Cardiac muscle cell (in vitro differentiated cells and primary cell): ENCODE data around the gene MYO6. TPM values are rescaled to one million over a fixed set of nuclear protein-coding genes. Genes with fewer than 3 reads are reported as not detected.
A peak's percentile ranks its signal among the peaks of the same experiment; 100 is the strongest.

ENCODE experiments used
- DNase-seq, 2 donors: peaks; one replicate each; pipeline versions ENCODE4 v3.0.0 to v3.0.0-alpha.2; 2010 to 2017; ENCODE audit warnings: low read depth in 1 of 2, low spot score in 1 of 2
- H3K27ac ChIP-seq: fragments of 200-600 bp; sonication (generic); 2 replicates; pipeline ENCODE4 v1.5.1; 2016
- H3K27me3 ChIP-seq: fragments of 200-600 bp; sonication (generic); 2 replicates; pipeline ENCODE4 v1.6.0; 2016; ENCODE audit warnings: control low read depth
- H3K36me3 ChIP-seq: fragments of 200-600 bp; sonication (generic); 2 replicates; pipeline ENCODE4 v1.5.1; 2016; ENCODE audit warnings: control low read depth
- H3K4me1 ChIP-seq: fragments of 200-600 bp; sonication (generic); 2 replicates; pipeline ENCODE4 v1.8.1; 2017; ENCODE audit warnings: low read depth, mild to moderate bottlenecking, mixed run types
- H3K4me3 ChIP-seq: fragments of 200-600 bp; sonication (generic); 2 replicates; pipeline ENCODE4 v1.5.1; 2016; ENCODE audit warnings: mild to moderate bottlenecking
- H3K9me3 ChIP-seq: fragments of 200-600 bp; sonication (generic); 2 replicates; pipeline ENCODE4 v1.5.1; 2017; ENCODE audit warnings: low read depth, mild to moderate bottlenecking, control low read depth
- CTCF ChIP-seq: IDR thresholded peaks from 2 replicates; pipeline ENCODE4 v1.5.1; 2012; ENCODE audit warnings: low read depth, mild to moderate bottlenecking, low read length
- polyA plus RNA-seq: library from polyadenylated mRNA; unstranded; fragments of >200 nt; fragmentation: Nextera tagmentation; extraction: Ambion mirVana; gene quantifications from 2 replicates; pipeline ENCODE4 v1.2.1, GENCODE V29; 2016
- total RNA-seq: library from RNA; depleted of rRNA; stranded (reverse); fragments of >200 nt; gene quantifications from 2 replicates; pipeline ENCODE4 v1.2.3, GENCODE V29; 2016

Gene MYO6
- total and polyA plus RNA-seq, 2 experiments from 2014 or later, result 17.9 to 34.7 TPM

- Histone ChIP-seq H3K4me1 (peaks cover 27% of the 10 kb centered on the region), H3K27me3 (no peaks in the 10 kb centered on the region), H3K36me3 (no peaks in the 10 kb centered on the region), H3K9me3 (no peaks in the 10 kb centered on the region), H3K4me3 (no peak overlapping the region), H3K27ac (no peak overlapping the region)
- no peak for TF ChIP-seq CTCF
- no peak for DNase-seq
Observed at GRCh38 chr6:75937846-75938245, 188.8 kb downstream of the MYO6 start.

- TF ChIP-seq CTCF, result no peak
- H3K4me3 ChIP-seq, result no peak overlapping the region
Observed at GRCh38 chr6:75940564-75940963, 191.5 kb downstream of the MYO6 start.

GRCh38 chr6:75941509-75941908 lies 192.5 kb downstream of the MYO6 start:
- Histone ChIP-seq H3K27me3 (no peaks in the 10 kb centered on the region), H3K4me3 (no peak overlapping the region), H3K4me1 (peaks cover 20% of the 10 kb centered on the region), H3K27ac (peak overlapping the region; percentile 81), H3K9me3 (no peaks in the 10 kb centered on the region), H3K36me3 (no peaks in the 10 kb centered on the region)
- no peak for DNase-seq
- TF ChIP-seq CTCF, result no peak

More at GRCh38 chr6:75940564-75940963, 191.5 kb downstream of the MYO6 start:
- peak overlapping the region; percentile 81 for H3K27ac ChIP-seq
- H3K36me3 ChIP-seq, result no peaks in the 10 kb centered on the region
- no peaks in the 10 kb centered on the region for H3K27me3 ChIP-seq
- H3K9me3 ChIP-seq, result no peaks in the 10 kb centered on the region
- peaks cover 20% of the 10 kb centered on the region for H3K4me1 ChIP-seq
- DNase-seq, result peak in 1 of 2 donors; percentile 71

- no peak overlapping the region for H3K27ac ChIP-seq
- no peak for TF ChIP-seq CTCF
- no peaks in the 10 kb centered on the region for H3K9me3 ChIP-seq
- no peak for DNase-seq
- no peaks in the 10 kb centered on the region for H3K36me3 ChIP-seq
- H3K4me1 ChIP-seq, result peaks cover 20% of the 10 kb centered on the region
- H3K27me3 ChIP-seq, result no peaks in the 10 kb centered on the region
- H3K4me3 ChIP-seq, result no peak overlapping the region
Observed at GRCh38 chr6:75943381-75943780, 194.3 kb downstream of the MYO6 start.

GRCh38 chr6:75946146-75946831 lies 197.2 kb downstream of the MYO6 start:
- H3K4me1 ChIP-seq, result peaks cover under 1% of the 10 kb centered on the region
- DNase-seq, result no peak
- no peak overlapping the region for H3K4me3 ChIP-seq
- no peaks in the 10 kb centered on the region for H3K27me3 ChIP-seq
- H3K9me3 ChIP-seq, result no peaks in the 10 kb centered on the region
- no peak for TF ChIP-seq CTCF
- no peaks in the 10 kb centered on the region for H3K36me3 ChIP-seq
- no peak overlapping the region for H3K27ac ChIP-seq
